ENCODE data around the gene KARS1. TPM values are rescaled to one million over a fixed set of nuclear protein-coding genes. Genes with fewer than 3 reads are reported as not detected.

KARS1 gene
- total and polyA plus RNA-seq, 9 donors = 55.6 to 189 (median 92.8) TPM

- intact Hi-C loops (cut with DNase I) = no loop called here
- Histone ChIP-seq H3K27me3 (no peaks in the 10 kb centered on the region), H3K27ac (no peak overlapping the region), H3K4me1 (ENCODE audit: insufficient read depth) (no peaks in the 10 kb centered on the region), H3K36me3 (no peaks in the 10 kb centered on the region), H3K9me3 (no peaks in the 10 kb centered on the region), H3K4me3 (no peak overlapping the region)
- no peak for DNase-seq
- WGBS, 3 donors = 79 to 84% (median 81%) methylated on average over 5 of the region's 5 CpGs
- TF ChIP-seq, protein P1, sequence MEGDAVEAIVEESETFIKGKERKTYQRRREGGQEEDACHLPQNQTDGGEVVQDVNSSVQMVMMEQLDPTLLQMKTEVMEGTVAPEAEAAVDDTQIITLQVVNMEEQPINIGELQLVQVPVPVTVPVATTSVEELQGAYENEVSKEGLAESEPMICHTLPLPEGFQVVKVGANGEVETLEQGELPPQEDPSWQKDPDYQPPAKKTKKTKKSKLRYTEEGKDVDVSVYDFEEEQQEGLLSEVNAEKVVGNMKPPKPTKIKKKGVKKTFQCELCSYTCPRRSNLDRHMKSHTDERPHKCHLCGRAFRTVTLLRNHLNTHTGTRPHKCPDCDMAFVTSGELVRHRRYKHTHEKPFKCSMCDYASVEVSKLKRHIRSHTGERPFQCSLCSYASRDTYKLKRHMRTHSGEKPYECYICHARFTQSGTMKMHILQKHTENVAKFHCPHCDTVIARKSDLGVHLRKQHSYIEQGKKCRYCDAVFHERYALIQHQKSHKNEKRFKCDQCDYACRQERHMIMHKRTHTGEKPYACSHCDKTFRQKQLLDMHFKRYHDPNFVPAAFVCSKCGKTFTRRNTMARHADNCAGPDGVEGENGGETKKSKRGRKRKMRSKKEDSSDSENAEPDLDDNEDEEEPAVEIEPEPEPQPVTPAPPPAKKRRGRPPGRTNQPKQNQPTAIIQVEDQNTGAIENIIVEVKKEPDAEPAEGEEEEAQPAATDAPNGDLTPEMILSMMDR (IDR thresholded peaks at IDR 0.05) = no peak
- no peak for TF ChIP-seq EP300 (IDR thresholded peaks at IDR 0.05)
- no peak for TF ChIP-seq POLR2A (IDR thresholded peaks at IDR 0.05)
Measured at GRCh38 chr16:75679366-75679765, 31.9 kb upstream of the KARS1 start.

DNA sequence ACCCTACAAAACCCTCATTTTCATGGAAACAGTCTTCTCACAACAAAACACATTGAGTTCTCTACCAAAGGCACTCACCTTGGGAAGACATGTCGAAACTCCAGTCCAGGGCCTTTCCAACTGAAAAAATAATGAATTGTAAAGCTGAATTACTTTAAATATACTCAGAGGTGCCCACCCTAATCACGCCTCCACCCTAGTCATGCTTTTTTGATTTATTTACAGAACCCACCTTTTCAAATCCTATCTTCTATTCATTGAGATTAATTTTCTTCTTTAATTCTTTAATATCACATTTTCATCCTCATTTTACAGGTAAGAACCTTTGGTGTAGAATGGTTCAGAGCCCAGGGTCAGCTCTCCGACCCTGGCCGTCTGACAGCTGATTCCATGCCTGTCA is 29.4 kb upstream of the KARS1 start, which contains the start of gene CPHXL2:
Gene CPHXL2, minus strand, starts transcription at position 101 of the 400 bp plus-strand sequence. Its CDS starts 10 bp downstream, at position 91.
- 92 to 95% (median 94%) methylated on average over 4 of the region's 4 CpGs for WGBS, 3 donors
- intact Hi-C loops (cut with DNase I) = no loop called here

DNA sequence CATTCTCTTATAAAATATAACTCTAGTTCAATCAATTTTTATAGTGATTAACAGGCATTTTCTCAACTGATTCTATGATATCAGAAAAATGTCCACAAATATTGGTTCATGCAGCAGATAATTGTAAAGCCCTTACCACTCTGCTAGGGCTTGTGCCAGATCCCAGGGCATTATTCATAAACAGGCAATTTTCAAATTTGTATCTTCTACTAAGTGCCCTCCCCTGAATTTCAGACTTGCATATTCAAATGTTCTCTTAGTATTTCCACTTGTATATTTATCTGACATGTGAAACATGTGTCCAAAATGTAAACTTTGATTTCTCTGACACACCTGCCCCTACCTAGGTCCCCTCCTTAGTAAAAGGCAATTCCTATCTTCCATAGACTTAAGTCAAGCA is 20.0 kb upstream of the KARS1 start:
- Histone ChIP-seq H3K27me3 (no peaks in the 10 kb centered on the region), H3K27ac (no peak overlapping the region), H3K9me3 (no peaks in the 10 kb centered on the region), H3K4me1 (ENCODE audit: insufficient read depth) (no peaks in the 10 kb centered on the region), H3K4me3 (no peak overlapping the region), H3K36me3 (no peaks in the 10 kb centered on the region)
- TF ChIP-seq EP300 (IDR thresholded peaks at IDR 0.05) = no peak
- TF ChIP-seq POLR2A (IDR thresholded peaks at IDR 0.05) = no peak
- TF ChIP-seq, protein P1 (IDR thresholded peaks at IDR 0.05) = no peak
- intact Hi-C loops (cut with DNase I) = loop anchor here in 1 of 4 donors (10.0 kb wide), 1 partner anchor 257 kb away; no protein-coding TSS in a partner anchor
- no peak for DNase-seq

More for the DNA sequence above, 29.4 kb upstream of the KARS1 start, which contains the start of gene CPHXL2:
- Histone ChIP-seq H3K27me3 (no peaks in the 10 kb centered on the region), H3K27ac (no peak within 1 kb of the TSS), H3K9me3 (no peaks in the 10 kb centered on the region), H3K4me1 (ENCODE audit: insufficient read depth) (no peaks in the 10 kb centered on the region), H3K4me3 (no peak within 1 kb of the TSS), H3K36me3 (no peaks in the 10 kb centered on the region)
- DNase-seq = no peak
- TF ChIP-seq, protein P1 (IDR thresholded peaks at IDR 0.05) = no peak
- TF ChIP-seq EP300 (IDR thresholded peaks at IDR 0.05) (no peak), POLR2A (IDR thresholded peaks at IDR 0.05) (no peak)

GRCh38 chr16:75660726-75661302 is 13.3 kb upstream of the KARS1 start:
- TF ChIP-seq EP300 (IDR thresholded peaks at IDR 0.05) (no peak), POLR2A (IDR thresholded peaks at IDR 0.05) (no peak)
- TF ChIP-seq, protein P1 (IDR thresholded peaks at IDR 0.05) = no peak
- H3K27ac ChIP-seq = no peak overlapping the region
- H3K4me1 ChIP-seq (ENCODE audit: insufficient read depth) = no peaks in the 10 kb centered on the region
- H3K9me3 ChIP-seq = no peaks in the 10 kb centered on the region
- intact Hi-C loops (cut with DNase I) = loop anchor here in 1 of 4 donors (10.0 kb wide), 1 partner anchor 264 kb away; no protein-coding TSS in a partner anchor
- no peak for DNase-seq
- no peaks in the 10 kb centered on the region for H3K27me3 ChIP-seq
- no peaks in the 10 kb centered on the region for H3K36me3 ChIP-seq
- no peak overlapping the region for H3K4me3 ChIP-seq
- WGBS, 3 donors = 46 to 65% (median 51%) methylated on average over 4 of the region's 4 CpGs

Data from ovary (tissue), 9 donors.